SK-N-SH treated with all-trans-retinoic acid at 6 μM for 48 hours (cell line): ENCODE results near the gene PPP1R17.

ENCODE experiments used
- ARNTL ChIP-seq: fragments of 450-650 bp; formaldehyde crosslinking; IDR thresholded peaks from 2 replicates; pipeline ENCODE4 v1.5.0; 2020; ENCODE audit warnings: low read depth, mild to moderate bottlenecking, moderate library complexity, borderline replicate concordance
- CSDC2 ChIP-seq: fragments of 250-450 bp; sonication (Bioruptor Pico); IDR thresholded peaks from 2 replicates; pipeline ENCODE4 v1.5.0; 2020; ENCODE audit warnings: mild to moderate bottlenecking, moderate library complexity
- ISL1 ChIP-seq: fragments of 250-450 bp; sonication (Bioruptor Pico); IDR thresholded peaks from 2 replicates; pipeline ENCODE4 v2.1.2; 2022; ENCODE audit warnings: mild to moderate bottlenecking, moderate library complexity
- RARB ChIP-seq: fragments of 250-450 bp; sonication (Bioruptor Pico); IDR thresholded peaks from 2 replicates; pipeline ENCODE4 v1.8.0; 2021; ENCODE audit warnings: mild to moderate bottlenecking, moderate library complexity
- SNAI2 ChIP-seq: fragments of 250-450 bp; sonication (Bioruptor Pico); IDR thresholded peaks from 2 replicates; pipeline ENCODE4 v1.5.0; 2020; ENCODE audit warnings: mild to moderate bottlenecking, moderate library complexity
- TOX ChIP-seq: fragments of 250-450 bp; sonication (Bioruptor Pico); IDR thresholded peaks from 2 replicates; pipeline ENCODE4 v1.8.0; 2021; ENCODE audit warnings: mild to moderate bottlenecking, moderate library complexity, borderline replicate concordance
- ZFP30 ChIP-seq: fragments of 450-650 bp; formaldehyde crosslinking; IDR thresholded peaks from 2 replicates; pipeline ENCODE4 v1.5.0; 2022; ENCODE audit warnings: mild to moderate bottlenecking, moderate library complexity
- ZNF565 ChIP-seq: fragments of 450-650 bp; formaldehyde crosslinking; conservative IDR thresholded peaks from 2 replicates; pipeline ENCODE4 v1.5.0; 2020; ENCODE audit warnings: low read depth, mild to moderate bottlenecking, moderate library complexity
- ZNF8 ChIP-seq: fragments of 450-650 bp; formaldehyde crosslinking; IDR thresholded peaks from 2 replicates; pipeline ENCODE4 v1.5.0; 2020; ENCODE audit warnings: mild to moderate bottlenecking, moderate library complexity
- TF ChIP-seq, protein P1 (sequence below): fragments of 250-450 bp; sonication (Bioruptor Pico); IDR thresholded peaks from 2 replicates; pipeline ENCODE4 v1.8.0; 2021; ENCODE audit warnings: low read depth, mild to moderate bottlenecking, moderate library complexity, borderline replicate concordance
- TF ChIP-seq, protein P2 (sequence below): fragments of 250-450 bp; sonication (Bioruptor Pico); IDR thresholded peaks from 2 replicates; pipeline ENCODE4 v1.8.0; 2020; ENCODE audit warnings: mild to moderate bottlenecking, moderate library complexity, borderline replicate concordance
- TF ChIP-seq, protein P3 (sequence below): fragments of 250-450 bp; sonication (Bioruptor Pico); IDR thresholded peaks from 2 replicates; pipeline ENCODE4 v1.5.1; 2020; ENCODE audit warnings: low read depth, mild to moderate bottlenecking, moderate library complexity

DNA sequence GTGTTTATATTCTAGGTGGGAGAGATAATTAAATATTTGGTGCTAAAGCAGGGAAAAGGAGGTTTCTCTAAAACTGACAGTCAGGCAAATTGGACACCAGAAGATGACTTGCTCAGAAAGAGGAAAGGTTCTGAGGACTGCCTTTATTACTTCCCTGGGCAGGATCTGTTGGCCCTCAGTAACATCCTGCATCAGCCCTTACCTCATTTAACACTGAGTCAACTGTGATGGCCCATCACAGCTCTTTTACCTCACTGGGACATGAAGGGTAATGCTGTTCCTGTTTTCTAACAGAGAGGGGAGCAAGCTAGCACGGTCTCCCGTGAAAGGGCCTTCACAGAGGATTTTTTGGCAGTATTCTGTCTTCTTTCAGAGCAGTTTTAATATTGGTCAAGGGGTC is 12.0 kb downstream of the PPP1R17 start:
- TF ChIP-seq SNAI2 (CRISPR knock-in tag): no peak
- TF ChIP-seq ARNTL (CRISPR knock-in tag): no peak
- TF ChIP-seq, protein P1, sequence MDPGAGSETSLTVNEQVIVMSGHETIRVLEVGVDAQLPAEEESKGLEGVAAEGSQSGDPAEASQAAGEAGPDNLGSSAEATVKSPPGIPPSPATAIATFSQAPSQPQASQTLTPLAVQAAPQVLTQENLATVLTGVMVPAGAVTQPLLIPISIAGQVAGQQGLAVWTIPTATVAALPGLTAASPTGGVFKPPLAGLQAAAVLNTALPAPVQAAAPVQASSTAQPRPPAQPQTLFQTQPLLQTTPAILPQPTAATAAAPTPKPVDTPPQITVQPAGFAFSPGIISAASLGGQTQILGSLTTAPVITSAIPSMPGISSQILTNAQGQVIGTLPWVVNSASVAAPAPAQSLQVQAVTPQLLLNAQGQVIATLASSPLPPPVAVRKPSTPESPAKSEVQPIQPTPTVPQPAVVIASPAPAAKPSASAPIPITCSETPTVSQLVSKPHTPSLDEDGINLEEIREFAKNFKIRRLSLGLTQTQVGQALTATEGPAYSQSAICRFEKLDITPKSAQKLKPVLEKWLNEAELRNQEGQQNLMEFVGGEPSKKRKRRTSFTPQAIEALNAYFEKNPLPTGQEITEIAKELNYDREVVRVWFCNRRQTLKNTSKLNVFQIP (CRISPR knock-in tag): no peak
- TF ChIP-seq, protein P2, sequence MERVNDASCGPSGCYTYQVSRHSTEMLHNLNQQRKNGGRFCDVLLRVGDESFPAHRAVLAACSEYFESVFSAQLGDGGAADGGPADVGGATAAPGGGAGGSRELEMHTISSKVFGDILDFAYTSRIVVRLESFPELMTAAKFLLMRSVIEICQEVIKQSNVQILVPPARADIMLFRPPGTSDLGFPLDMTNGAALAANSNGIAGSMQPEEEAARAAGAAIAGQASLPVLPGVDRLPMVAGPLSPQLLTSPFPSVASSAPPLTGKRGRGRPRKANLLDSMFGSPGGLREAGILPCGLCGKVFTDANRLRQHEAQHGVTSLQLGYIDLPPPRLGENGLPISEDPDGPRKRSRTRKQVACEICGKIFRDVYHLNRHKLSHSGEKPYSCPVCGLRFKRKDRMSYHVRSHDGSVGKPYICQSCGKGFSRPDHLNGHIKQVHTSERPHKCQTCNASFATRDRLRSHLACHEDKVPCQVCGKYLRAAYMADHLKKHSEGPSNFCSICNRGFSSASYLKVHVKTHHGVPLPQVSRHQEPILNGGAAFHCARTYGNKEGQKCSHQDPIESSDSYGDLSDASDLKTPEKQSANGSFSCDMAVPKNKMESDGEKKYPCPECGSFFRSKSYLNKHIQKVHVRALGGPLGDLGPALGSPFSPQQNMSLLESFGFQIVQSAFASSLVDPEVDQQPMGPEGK (CRISPR knock-in tag): no peak
- no peak for TF ChIP-seq ZNF8 (CRISPR knock-in tag)
- no peak for TF ChIP-seq TOX (CRISPR knock-in tag)
- TF ChIP-seq ZFP30: no peak
- TF ChIP-seq, protein P3, sequence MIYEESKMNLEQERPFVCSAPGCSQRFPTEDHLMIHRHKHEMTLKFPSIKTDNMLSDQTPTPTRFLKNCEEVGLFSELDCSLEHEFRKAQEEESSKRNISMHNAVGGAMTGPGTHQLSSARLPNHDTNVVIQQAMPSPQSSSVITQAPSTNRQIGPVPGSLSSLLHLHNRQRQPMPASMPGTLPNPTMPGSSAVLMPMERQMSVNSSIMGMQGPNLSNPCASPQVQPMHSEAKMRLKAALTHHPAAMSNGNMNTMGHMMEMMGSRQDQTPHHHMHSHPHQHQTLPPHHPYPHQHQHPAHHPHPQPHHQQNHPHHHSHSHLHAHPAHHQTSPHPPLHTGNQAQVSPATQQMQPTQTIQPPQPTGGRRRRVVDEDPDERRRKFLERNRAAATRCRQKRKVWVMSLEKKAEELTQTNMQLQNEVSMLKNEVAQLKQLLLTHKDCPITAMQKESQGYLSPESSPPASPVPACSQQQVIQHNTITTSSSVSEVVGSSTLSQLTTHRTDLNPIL (CRISPR knock-in tag): no peak
- no peak for TF ChIP-seq ISL1 (CRISPR knock-in tag)
- no peak for TF ChIP-seq RARB (CRISPR knock-in tag)
- TF ChIP-seq CSDC2 (CRISPR knock-in tag): no peak
- no peak for TF ChIP-seq ZNF565 (CRISPR knock-in tag)
